Measurements from ENCODE around the gene NPHP4.

DNA sequence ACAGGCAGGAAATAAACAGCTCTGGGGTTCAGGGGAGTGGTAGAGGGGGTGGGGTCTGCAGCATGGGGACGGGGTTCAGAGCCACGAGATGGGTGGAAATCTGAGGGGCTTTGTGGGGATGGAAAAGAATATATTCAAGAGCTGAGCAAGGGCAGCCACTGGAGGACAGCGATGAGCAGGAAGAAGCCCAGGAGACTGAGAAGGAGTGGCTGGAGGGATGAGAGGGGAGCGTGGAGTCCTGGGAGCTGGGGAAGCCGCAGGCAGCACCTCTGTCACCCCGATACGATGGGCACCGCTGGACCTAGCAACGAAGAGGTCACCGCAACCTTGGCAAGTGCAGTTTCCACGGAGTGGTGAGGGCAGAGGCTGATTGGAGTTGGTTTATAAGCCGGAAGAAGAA lies 43.5 kb upstream of the NPHP4 start:
- TF ChIP-seq, protein P1, sequence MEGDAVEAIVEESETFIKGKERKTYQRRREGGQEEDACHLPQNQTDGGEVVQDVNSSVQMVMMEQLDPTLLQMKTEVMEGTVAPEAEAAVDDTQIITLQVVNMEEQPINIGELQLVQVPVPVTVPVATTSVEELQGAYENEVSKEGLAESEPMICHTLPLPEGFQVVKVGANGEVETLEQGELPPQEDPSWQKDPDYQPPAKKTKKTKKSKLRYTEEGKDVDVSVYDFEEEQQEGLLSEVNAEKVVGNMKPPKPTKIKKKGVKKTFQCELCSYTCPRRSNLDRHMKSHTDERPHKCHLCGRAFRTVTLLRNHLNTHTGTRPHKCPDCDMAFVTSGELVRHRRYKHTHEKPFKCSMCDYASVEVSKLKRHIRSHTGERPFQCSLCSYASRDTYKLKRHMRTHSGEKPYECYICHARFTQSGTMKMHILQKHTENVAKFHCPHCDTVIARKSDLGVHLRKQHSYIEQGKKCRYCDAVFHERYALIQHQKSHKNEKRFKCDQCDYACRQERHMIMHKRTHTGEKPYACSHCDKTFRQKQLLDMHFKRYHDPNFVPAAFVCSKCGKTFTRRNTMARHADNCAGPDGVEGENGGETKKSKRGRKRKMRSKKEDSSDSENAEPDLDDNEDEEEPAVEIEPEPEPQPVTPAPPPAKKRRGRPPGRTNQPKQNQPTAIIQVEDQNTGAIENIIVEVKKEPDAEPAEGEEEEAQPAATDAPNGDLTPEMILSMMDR (IDR thresholded peaks at IDR 0.05) = no peak
- TF ChIP-seq, protein P2, sequence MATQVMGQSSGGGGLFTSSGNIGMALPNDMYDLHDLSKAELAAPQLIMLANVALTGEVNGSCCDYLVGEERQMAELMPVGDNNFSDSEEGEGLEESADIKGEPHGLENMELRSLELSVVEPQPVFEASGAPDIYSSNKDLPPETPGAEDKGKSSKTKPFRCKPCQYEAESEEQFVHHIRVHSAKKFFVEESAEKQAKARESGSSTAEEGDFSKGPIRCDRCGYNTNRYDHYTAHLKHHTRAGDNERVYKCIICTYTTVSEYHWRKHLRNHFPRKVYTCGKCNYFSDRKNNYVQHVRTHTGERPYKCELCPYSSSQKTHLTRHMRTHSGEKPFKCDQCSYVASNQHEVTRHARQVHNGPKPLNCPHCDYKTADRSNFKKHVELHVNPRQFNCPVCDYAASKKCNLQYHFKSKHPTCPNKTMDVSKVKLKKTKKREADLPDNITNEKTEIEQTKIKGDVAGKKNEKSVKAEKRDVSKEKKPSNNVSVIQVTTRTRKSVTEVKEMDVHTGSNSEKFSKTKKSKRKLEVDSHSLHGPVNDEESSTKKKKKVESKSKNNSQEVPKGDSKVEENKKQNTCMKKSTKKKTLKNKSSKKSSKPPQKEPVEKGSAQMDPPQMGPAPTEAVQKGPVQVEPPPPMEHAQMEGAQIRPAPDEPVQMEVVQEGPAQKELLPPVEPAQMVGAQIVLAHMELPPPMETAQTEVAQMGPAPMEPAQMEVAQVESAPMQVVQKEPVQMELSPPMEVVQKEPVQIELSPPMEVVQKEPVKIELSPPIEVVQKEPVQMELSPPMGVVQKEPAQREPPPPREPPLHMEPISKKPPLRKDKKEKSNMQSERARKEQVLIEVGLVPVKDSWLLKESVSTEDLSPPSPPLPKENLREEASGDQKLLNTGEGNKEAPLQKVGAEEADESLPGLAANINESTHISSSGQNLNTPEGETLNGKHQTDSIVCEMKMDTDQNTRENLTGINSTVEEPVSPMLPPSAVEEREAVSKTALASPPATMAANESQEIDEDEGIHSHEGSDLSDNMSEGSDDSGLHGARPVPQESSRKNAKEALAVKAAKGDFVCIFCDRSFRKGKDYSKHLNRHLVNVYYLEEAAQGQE (IDR thresholded peaks at IDR 0.05; ENCODE audit: low read depth, low read length) = no peak
- no peak for TF ChIP-seq POLR2AphosphoS5 (IDR thresholded peaks at IDR 0.05; ENCODE audit: low read depth, low read length)
